GOT3 (cell line): ENCODE measurements around the gene CDT1.
"Not testable (repeated sequence)": the region's sequence is repeated elsewhere in the genome, so short reads cannot be mapped to it uniquely, and the experiment has no call there.

ENCODE experiments used
- DNase-seq: peaks from one replicate; lab custom pipeline; 2025; ENCODE audit warnings: mixed read lengths; lab: John Stamatoyannopoulos, UW

CDT1 gene

GRCh38 chr16:88782454-88783390, 20.9 kb upstream of the CDT1 start:
- DNase-seq = peak; percentile 38

DNA sequence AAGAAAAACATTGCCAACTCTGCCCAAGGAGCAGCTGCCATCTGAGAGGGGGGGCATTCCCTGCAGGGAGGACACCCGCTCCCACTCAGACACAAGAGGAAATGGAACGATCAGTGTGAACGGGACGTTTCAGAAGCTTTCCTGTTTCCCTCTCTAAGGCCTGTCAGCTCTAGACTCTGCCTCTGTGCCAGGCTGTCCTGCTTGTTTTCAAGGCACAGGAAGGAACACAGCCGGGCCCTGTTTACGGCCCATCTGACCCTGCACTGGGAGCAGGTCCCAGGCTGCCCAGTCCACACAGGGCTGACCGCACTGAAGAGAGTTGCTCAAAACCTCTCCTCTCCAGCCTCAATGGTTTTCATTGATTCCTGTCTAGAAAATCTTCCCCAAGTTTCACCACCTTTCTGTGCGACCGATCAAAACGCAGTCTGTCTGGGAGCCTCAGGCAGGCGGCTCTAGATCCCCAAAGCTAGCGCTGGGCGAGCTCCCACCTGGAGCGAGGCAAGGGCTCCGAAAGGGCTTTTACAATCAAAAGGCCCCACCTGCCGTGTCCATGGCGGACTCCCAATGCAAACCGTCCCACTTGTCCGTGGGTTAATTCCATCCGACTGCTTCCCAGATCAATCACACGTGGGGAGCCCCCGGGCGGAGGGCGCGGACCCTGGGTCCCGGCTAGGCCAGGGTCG, 20.1 kb upstream of the CDT1 start:
- no peak for DNase-seq

DNA sequence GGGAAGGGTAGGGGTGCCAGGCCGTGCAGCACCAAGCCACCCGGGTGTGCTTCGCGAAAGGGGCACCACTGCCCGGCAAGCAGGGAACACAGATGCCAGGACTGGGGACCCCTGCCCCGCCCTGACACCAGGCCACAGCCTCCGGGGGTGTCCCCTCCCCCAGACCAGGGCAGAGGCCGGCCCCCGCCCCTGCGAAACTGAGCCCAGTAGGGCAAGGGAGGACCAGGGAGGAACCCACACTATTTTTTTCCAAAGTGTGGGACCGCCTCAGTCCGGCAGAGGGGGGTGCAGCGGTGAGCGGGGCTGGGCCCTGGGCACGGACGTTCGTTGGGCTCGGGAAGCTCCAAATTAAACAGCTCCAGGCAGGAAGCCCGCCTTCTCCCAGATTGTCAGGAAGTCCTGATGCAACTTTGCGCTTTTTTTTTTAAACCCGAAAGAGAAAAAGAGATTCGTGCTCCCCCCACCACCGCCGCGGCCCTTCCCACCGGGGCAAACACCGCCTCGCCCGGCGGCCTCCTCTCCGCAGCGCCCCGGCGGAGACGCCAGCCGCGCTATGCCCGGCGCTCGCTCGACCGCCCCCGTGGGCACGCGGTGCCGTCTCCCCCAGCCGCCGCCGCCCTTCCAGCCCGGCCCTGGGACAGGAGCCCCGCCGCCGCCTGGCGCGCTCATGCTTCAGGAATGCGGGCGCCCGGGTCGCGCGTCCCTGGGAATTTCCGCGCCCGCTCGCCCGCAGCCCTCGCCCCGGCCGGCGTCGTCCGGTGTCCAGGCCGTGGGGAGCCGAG, 19.3 kb upstream of the CDT1 start:
- peak; percentile 57 for DNase-seq

DNA sequence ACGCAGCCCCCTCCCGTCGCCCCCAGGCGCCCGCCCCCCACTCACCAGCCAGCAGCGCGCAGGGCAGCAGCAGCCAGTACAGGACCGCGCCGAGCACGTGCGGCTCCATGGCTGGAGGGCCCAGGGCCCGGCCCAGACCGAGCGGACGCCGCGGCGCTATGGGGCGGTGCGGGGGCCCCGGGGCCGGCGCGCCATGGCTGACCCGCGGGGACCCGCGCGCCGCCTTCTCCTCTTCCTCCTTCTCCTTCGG, 18.8 kb upstream of the CDT1 start:
- no peak for DNase-seq

GRCh38 chr16:88785106-88785924, 18.3 kb upstream of the CDT1 start, which contains the start of gene PIEZO1:
TSS of gene PIEZO1 (minus strand) at chr16:88785220. CDS start at chr16:88784964, 256 bp downstream.
- peak; percentile 17 for DNase-seq

GRCh38 chr16:88787579-88788314, 15.8 kb upstream of the CDT1 start:
- no peak for DNase-seq

- DNase-seq = not testable (repeated sequence)
Measured at GRCh38 chr16:88788749-88789148, 14.8 kb upstream of the CDT1 start.

- DNase-seq = no peak
Measured at GRCh38 chr16:88789594-88789993, 14.0 kb upstream of the CDT1 start.

DNA sequence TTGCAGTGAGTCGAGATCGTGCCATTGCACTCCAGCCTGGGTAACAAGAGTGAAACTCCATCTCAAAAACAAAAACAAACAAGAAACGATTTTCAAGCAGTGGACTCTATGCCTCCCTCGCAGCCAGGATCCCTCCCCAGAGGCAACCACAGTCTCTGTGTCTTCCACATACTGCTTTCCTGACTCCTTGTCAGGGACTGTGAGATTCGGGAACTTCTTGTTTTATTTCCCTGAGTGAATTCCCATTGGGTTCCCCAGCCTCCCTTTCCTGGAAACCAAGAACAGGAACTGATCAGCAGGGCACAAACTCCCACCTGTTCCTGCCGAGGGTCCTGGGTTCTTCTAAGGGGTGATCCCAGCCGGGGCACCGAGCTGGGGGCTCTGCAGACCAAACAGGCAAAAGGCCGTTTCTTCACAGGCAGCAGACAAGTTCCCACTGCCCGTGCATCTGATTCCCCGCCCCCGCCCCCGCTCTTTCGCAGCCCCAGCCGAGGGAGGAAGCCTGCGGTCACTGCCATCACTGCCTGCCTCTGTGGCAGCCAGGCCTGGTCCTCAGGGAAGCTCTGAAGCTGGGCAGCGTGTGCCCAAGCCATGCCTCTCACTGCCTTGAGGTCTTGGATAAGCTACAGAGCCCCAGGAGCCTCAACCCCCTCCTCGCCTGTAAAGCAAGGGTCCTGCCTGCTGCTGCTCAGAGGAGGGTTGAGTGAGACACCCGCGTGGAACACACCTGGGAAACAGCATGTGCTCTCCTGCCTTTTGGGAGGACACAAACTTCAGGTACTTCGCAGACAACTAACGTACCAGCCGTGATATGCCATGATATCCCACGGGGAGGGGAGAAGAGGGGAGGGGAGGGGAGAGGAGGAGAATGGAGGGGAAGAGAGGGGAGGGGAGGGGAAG, 13.0 kb upstream of the CDT1 start:
- DNase-seq = no peak

- DNase-seq = no peak
Measured at GRCh38 chr16:88792078-88792550, 11.5 kb upstream of the CDT1 start.

- no peak for DNase-seq
Measured at GRCh38 chr16:88792668-88793250, 10.8 kb upstream of the CDT1 start.

- no peak for DNase-seq
Measured at GRCh38 chr16:88793251-88793954, 10.2 kb upstream of the CDT1 start.

DNA sequence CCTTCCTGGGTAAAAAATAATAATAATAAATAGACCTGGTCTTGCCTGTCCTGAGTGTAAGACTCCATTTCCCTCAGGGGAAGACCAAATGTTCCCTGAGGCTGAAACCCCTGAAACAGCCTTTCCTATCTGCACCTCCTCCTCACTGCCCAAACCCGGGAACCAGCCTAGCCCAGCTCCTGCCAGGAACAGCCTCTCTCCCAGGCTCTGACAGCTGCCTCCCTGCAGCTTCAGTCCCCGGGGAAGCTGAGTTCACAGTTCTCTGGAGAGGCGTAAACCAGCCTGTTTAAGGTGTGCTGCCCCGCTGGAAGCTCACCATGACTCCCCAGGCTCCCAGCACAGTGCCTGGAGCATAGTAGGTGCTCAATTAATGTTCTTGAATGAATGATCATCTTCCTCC, 7.3 kb upstream of the CDT1 start:
- no peak for DNase-seq

DNA sequence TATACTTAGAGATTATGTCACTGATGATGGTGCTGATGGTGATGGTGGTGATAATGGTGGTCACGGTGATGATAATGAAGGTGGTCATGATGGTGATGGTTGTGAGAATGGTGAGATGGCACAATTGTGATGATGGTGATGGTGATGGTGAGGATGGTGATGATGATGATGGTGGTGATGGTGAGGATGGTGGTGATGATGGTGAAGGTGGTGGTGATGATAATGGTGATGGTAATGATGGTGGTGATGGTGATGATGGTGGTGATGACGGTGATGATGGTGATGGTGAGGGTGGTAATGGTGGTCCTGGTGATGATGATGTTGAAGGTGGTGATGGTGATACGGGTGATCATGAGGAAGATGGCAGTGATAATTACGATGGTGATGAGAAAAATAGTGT, 5.5 kb upstream of the CDT1 start:
- no peak for DNase-seq

- DNase-seq = no peak
Measured at GRCh38 chr16:88798772-88799455, 4.7 kb upstream of the CDT1 start.

- no peak for DNase-seq
Measured at GRCh38 chr16:88799569-88800276, 3.9 kb upstream of the CDT1 start.

- DNase-seq = no peak
Measured at GRCh38 chr16:88800277-88800592, 3.4 kb upstream of the CDT1 start.

DNA sequence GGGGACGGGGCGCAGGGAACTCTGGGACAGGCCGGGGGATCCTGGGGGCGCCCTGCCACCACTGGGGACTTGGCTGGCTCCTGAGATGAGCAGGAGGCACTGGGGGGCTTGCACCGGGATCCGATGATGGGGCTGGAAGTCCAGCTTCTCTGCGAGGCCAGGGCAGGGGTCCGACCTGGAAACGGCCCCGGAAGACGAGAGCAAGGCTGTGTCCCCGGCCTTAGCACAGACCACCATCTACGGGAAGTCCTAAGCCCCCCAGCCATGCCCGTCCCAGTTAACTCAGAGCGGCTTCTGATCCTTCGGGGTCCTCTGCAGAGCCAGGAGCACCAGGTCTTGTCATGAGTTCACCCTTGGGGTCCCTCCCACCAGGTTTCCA, 573 bp downstream of the CDT1 start:
- no peak for DNase-seq
